ENCODE results near the gene MTIF2. TPM values are rescaled to one million over a fixed set of nuclear protein-coding genes. Genes with fewer than 3 reads are reported as not detected.

Gene MTIF2
- 28.1 and 33.1 TPM in 2 replicates for total RNA-seq

GRCh38 chr2:55268907-55269644 is at the start of gene MTIF2:
Gene MTIF2 (minus strand): TSS chr2:55269231. CDS start chr2:55263858, 5,373 bp downstream.

GRCh38 chr2:55232084-55232862 is 36.8 kb downstream of the MTIF2 start, which contains the start of the genes CLHC1 and RPS27A:
Gene CLHC1 (minus strand): TSS chr2:55232293. CDS start chr2:55222411, 9,882 bp downstream.
Gene RPS27A (plus strand): TSS chr2:55232688. CDS start chr2:55232825, 137 bp downstream.

Small RNA genes within 50 kb of the gene (small RNA-seq; reads per million reads assigned to genes)
- gene RF00019, result not detected

Other genes with a start within 250 kb of the MTIF2 start
- 218 and 259 TPM in 2 replicates for gene RTN4, start 218.8 kb downstream of the MTIF2 start, total RNA-seq
- 3.3 and 6.9 TPM in 2 replicates for gene CLHC1, start 36.9 kb downstream of the MTIF2 start, total RNA-seq
- 954 and 1,005 TPM in 2 replicates for gene RPS27A, start 36.5 kb downstream of the MTIF2 start, total RNA-seq
- 48.3 and 64.3 TPM in 2 replicates for gene CCDC88A, start 150.6 kb upstream of the MTIF2 start, total RNA-seq

Data from vein endothelial cell (primary cell).